HG03039 (cell line): ENCODE measurements around the gene OPN3.

Source experiments
- ATAC-seq: cut with Tn5 transposase; IDR thresholded peaks from one replicate; pipeline ENCODE4 v1.9.1; 2021; ENCODE audit warnings: mild to moderate bottlenecking, moderate library complexity; ENCODE audit not compliant: unreplicated experiment

The OPN3 gene

DNA sequence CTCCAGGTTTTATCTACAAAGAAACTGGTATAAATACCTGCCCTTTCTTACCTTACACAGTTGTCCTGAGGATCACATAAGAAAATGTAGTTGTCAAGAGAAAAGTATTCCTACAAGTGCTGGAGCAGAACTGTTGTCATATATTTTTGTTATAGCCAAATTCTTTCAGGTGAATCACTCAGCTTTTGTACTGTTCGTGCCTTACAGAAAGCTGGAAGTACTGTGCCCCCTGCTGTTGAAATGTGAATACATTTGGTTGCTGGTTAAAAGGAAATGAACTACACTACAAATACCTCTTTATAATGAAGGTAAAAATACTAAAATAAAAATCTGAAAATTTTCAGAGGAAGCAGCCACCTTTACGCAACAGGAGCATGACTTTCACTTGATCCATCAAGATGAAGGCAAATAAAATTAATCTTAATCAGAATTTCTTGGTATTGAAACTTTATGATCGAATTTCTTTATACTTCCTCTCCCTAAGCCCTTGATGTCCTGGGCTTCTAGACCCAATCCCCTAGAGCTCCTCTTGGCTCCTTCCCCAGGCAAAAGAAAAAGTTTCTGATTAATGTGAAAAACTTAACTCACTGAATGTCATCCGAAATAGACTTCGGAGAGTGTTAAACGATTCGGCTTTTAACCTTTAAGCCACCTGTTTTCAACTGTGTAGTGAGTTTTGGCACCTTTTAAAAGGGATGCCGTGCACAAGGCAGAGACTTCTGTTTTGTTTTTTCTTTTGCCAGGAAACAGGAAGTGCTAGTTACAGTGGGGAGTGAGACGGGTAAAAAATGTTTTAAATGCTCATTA is 12.5 kb downstream of the OPN3 start:
- peak; percentile 75 for ATAC-seq

DNA sequence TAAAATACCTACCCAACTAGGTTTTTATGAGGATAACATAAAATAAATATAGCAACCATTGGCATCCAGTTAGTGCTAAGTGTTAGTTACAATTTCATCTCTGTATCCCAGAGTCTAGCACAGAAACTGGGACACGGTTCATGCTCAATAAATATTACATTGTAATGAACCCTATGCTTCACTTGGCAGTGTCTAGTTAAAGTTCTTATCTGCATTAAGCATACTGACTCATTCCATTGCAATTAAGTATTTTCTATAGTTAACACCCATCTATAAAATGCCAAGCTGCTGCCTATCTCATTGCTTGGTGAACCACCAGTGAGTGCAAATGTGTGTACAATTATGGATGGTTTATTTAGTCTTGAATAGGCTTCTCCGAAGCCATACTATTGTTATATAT is 15.2 kb downstream of the OPN3 start:
- ATAC-seq, result no peak

DNA sequence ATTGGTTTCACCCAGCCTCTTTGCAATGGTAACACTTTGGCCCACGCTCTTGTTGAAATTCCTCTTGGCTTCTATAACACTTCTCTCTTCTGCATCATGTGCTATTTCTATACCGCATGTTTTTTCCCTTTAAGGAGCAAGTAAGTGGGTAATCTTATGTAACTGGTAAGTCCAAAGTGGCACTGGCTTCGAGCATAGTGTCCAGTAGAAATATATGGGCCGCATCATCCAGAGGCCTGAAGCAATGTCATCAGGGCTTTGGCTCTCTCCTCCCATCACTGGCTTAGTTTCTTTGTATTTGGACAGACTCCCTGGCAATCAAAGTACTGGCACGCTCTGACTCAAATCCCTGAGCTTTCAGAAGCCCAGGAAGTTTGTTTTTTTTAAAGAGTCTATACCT is 17.5 kb downstream of the OPN3 start:
- no peak for ATAC-seq

DNA sequence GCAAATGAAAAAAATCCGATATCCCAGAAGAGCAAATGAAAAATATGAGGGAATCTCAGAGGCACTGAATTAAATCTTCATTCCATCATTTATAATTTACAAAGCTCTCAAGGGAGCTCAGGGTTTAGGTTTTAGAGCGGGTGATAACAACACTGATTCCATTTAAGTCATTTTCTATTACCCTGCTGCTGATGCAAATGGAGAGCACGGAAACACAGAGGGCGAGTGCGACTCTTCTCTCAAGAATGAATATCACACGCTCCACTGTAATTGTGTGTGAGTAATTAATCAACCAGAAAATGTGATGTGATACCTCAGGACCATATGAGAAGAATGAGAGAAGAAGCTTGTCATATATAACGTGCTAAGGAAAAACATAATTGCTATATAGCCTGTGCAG is 22.7 kb downstream of the OPN3 start:
- no peak for ATAC-seq

DNA sequence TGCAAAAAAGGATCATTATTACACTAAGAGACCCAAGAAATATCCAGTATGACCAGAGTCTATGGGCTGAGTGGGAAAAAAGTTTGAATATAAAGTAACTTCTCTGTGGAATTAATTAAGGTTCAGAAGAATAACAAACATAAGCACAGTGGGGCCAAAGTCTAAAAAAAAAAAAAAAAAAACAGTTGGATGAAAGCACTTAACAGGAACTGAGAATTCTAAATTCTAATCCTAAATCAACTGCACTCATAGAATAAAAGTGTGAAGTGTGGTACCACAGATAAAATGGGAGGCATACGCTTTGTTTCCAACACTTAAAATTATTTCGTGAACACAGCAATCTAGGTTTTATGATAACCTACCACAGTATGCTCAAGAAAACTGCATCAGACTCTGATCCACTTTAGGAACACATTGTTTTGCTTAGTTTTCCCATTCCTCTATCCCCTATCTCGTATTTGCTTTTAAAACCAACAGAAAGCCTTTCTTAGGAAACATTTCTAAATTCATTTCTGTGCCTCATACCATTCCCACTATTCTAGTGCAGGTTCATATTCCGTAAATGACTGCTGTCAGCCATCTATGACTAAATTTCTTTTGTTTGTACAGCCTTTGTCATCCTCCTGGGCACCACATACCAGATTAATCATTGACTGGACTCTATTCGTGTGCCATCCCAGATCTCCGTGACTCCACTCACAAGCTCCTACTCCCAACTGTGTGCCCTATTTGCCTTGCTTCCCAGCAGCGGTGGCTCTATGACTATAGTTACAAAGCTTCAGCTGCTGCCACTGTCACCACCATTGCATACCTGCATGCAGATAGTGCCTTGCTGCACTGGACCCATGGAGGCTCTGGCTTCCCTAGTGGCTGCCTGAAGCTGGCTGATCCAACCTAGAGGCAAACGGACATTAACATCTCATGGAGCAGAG is 24.9 kb downstream of the OPN3 start:
- no peak for ATAC-seq

DNA sequence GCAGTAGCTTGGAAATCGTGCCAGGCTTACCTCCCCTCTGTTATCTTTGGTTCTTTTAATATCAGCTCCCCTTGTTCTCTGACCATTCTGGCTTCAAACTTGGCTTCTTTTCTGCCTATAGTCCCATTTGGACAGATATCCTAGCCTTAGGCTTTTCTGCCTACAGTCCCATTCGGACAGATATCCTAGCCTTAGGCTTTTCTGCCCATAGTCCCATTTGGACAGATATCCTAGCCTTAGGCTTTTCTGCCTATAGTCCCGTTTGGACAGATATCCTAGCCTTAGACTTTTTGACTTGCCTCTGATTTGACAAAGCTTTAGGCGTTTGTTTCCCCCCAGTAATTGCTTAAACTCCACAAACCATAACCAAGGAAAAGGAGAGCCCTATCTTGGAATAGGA is 25.6 kb downstream of the OPN3 start:
- ATAC-seq, result no peak

DNA sequence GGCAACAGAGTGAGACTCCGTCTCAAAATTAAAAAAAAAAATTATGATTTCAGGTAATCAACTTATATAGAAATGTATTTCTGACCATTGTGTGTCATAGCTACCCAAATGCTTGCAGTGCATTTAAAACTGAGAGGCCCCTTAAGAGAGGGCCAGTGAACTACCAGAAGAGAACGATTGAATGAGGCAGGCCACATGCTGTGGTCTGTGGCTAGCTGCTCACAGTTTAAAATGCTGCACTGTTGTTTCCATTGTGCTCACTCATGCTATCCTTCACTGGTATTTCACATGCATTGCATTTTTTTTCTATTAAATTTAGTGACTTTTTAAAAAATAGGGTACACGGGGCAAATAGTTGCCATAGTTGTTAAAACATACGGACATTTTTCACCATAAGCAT is 26.0 kb downstream of the OPN3 start:
- ATAC-seq, result no peak

DNA sequence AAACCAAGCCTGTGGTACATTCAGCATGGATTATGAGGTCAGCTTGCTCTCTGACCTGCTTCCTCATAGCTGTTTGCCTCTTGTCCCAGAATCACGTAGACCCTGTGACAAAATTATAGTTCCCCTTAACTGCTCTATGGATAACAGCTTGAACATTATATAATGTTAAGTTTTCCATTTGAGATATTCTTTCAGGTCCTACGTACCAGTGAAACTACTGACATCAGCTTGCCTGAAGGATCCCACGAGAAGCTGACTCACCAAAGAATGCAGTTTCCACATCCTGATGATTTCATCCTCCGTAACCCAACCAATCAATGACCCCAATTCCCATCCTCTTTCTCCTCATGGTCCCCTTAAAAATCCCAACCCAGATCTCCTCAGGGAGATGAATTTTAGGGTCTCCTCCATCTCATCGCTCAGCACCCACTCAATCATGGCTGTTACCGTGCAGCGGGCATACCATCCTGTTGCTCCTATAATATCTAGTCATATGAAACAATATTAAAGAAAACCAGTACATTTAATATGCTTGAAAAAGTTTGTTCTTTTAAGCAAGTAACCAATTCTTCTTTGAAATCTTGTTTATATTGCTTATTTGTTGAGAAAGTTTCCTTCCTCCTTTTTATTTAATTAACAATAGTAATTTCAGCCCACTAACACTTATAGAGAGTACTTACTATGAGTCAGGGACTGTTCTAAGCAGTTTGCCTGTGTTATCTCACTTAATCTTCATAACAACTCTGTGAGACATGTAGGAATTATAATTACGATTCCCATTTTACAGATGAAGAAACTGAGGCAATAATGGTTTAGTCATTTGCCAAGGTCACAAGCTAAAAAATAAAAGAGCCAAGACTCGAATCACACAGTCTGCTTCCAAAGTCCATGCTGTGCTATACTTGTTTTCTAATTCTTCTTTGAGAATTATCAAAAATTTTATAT is 27.4 kb downstream of the OPN3 start:
- no peak for ATAC-seq

GRCh38 chr1:241611736-241612135 is 28.4 kb downstream of the OPN3 start:
- ATAC-seq, result no peak

- peak; percentile 76 for ATAC-seq
Measured at GRCh38 chr1:241611063-241611462, 29.1 kb downstream of the OPN3 start.

- ATAC-seq, result no peak
Measured at GRCh38 chr1:241610056-241610815, 29.9 kb downstream of the OPN3 start.

DNA sequence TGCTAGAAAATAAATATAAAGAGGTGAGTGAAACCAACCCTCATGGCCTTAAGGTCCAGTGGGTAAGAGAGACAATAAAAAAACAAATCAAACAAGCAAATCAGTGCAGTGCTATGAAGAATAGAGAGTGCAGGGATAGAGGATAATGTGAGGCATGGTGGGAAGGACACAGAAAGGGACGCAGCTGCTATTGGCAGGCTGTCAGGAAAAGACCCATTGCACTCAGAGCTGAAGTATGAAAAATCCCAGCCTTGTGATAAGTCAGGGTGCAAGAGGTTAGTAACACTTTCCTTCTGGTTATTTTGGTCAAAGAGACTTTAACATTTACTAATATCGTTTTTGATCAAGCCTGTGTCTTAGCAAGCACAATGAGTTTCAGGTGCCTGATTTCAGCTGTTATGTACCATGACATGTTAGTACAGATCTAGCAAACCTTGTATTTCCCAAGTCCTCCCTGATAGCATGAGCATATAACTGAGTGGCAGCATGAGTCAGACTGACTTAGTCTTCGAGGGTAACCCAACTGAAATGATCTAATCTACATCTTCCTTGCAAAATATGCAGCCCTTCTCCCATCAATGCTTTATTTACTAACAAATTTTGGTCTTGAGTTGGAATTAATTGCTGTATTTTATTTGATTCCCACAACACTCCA is 31.7 kb downstream of the OPN3 start:
- ATAC-seq, result no peak

DNA sequence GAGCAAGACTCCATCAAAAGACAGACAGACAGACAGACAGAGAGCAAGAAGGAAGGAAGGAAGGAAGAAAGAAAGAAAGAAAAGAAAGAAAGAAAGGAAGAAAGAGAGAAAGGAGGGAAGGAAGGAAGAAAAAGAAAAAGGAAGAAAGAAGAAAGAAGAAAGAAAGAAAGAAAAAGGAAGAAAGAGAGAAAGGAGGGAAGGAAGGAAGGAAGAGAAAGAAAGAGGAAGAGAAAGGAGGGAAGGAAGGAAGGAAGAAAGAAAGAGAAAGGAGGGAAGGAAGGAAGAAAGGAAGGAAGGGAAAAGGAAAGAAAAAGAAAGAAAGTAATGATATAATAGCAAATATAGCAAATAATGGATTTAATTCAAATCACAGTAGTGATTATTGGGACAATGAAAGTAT is 32.7 kb downstream of the OPN3 start:
- ATAC-seq, result no peak

DNA sequence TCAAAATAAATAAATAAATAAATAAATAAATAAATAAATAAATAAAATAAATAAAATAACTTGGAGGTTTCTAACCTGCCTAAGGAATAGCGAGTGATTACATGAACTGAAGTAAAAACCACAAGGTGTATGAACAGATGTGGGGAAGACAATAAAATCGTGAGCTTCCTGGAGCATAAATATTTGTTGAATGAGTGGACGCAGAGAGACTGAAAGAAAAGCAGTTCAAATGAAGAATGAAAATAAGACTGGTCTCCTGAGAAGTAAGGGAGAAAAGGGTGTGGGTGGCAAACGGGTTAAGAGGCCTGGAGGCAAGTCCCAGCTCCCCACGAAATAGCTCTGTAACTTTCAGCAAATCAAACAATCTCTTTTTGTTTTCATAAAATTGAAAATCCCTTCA is 33.6 kb downstream of the OPN3 start:
- ATAC-seq, result no peak

DNA sequence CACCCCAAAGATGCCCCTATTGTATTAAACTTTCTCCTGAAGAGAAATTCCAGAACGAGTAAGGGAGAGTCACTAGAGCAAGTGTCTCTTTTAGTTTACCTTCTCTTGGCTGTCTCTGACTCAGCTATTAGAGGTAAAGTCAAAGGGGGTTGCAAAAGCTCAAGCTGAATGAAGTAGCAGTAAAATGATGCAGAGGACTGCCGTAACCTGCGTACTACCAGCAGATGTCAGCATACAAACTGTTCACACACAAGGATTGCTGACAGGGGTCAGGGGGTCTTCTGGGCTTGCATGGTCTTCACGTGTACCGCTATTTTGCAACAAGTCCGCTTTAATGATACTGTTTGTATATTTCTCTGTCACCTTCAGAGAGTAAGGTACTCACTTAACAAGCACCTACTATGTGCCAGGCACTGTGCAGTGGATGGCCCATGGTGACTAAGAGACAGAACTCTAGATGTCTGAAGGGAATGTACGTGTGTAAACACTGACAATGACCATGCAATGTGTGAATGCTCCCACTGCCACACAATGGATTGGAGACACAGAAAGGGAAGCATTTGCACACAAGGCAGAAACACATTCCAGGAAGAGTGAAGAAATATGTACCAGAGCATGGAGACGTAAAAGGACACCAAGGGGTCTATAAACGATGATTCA is 34.9 kb downstream of the OPN3 start:
- no peak for ATAC-seq

DNA sequence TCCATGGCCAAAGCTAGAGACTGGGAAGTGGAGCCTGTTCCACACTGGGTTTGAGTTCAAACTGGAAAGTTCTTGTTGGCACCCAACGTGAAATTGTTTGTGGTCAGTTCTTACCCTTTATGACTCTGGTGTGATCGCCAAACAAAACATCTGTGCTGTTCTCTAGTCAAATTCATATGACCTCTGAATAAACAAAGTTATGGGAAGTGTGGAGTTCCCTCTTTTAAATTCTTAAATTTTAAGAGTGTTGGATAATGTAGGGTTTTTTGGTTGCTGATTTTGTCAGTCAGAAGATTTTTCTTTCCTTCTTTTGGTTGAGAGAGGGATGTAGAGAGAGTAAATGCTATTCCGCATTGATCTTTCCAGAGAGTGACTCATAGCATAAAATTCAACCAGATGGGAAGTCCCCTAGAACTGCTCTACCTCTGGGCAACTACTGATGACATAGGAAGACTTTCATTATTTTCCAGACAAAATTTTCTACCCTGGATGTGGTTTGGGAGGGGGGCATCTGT is 36.4 kb downstream of the OPN3 start:
- no peak for ATAC-seq

- peak; percentile 73 for ATAC-seq
Measured at GRCh38 chr1:241600496-241600901, 39.7 kb downstream of the OPN3 start.

DNA sequence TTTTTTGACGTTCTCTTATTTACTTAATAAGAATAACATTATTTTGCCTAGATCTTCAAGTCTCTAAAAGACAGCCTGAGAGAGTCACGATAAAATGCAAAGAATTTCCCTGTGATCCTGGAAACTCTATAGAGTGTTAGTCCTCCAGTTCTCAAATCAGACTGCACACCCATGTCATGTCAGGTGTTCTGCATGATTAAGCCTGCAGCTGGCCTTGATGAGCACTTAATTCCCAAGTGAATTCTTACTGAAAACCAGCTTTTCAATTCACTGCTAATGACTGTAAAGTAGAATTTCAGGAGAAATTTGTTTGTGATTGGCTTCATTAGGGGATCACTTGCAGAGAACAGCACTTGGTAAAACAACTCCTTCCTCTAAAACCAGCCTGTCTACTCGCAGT is 41.9 kb downstream of the OPN3 start:
- no peak for ATAC-seq

DNA sequence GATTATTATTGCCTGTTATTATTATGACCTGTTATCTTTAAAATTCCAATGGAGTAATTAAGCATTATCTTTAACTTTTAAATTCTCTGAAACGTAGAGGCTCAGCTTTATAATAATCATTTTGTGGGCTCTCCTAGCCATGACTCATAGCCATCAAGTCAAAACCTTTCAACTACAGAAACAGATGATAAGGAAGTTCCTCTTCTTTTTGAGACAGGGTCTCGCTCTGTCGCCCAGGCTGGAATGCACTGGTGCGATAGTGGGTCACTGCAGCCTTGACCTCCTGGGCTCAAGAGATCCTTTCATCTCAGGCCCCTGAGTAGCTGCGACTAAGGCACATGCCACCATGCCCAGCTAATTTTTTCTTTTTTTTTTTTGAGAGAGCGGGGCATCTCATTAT is 43.5 kb downstream of the OPN3 start:
- ATAC-seq, result no peak
